ENCODE data around the gene ESM1. TPM values are rescaled to one million over a fixed set of nuclear protein-coding genes. Genes with fewer than 3 reads are reported as not detected.

Gene ESM1
- total and polyA plus RNA-seq, 3 donors from 2014 or later, result 0.50 to 1.1 (median 0.87) TPM

- TF ChIP-seq POLR2A (IDR thresholded peaks at IDR 0.05), result no peak
- peak; percentile 22 to 63 (median 26) for TF ChIP-seq CTCF (IDR thresholded peaks at IDR 0.05)
- Histone ChIP-seq H3K9me3 (no peaks in the 10 kb centered on the region), H3K36me3 (ENCODE audit: low read depth, missing control alignments) (no peaks in the 10 kb centered on the region), H3K4me1 (no peaks in the 10 kb centered on the region), H3K27ac (no peak overlapping the region), H3K4me3 (no peak overlapping the region), H3K27me3 (no peaks in the 10 kb centered on the region)
- WGBS, 2 donors, result 80 to 86% methylated on average over 7 of the region's 7 CpGs
- peak; percentile 31 for DNase-seq
- intact Hi-C loops (cut with DNase I; ENCODE audit: low total_unique reads), result no loop called here
Observed at GRCh38 chr5:54944364-54944763, 41.0 kb downstream of the ESM1 start.

- Histone ChIP-seq H3K27me3 (no peaks in the 10 kb centered on the region), H3K4me1 (no peaks in the 10 kb centered on the region), H3K36me3 (ENCODE audit: low read depth, missing control alignments) (no peaks in the 10 kb centered on the region), H3K27ac (no peak overlapping the region), H3K9me3 (no peaks in the 10 kb centered on the region), H3K4me3 (no peak overlapping the region)
- TF ChIP-seq POLR2A (IDR thresholded peaks at IDR 0.05), result no peak
- no peak for TF ChIP-seq CTCF (IDR thresholded peaks at IDR 0.05)
- intact Hi-C loops (cut with DNase I; ENCODE audit: low total_unique reads), result no loop called here
- DNase-seq, result no peak
- 74 to 82% methylated on average over 9 of the region's 9 CpGs for WGBS, 2 donors
Observed at GRCh38 chr5:54942064-54942778, 43.2 kb downstream of the ESM1 start.

GRCh38 chr5:54936201-54936600, 49.2 kb downstream of the ESM1 start:
- Histone ChIP-seq H3K27me3 (no peaks in the 10 kb centered on the region), H3K36me3 (ENCODE audit: low read depth, missing control alignments) (no peaks in the 10 kb centered on the region), H3K4me3 (no peak overlapping the region), H3K27ac (no peak overlapping the region), H3K9me3 (no peaks in the 10 kb centered on the region), H3K4me1 (no peaks in the 10 kb centered on the region)
- 69 to 82% methylated on average over 5 of the region's 5 CpGs for WGBS, 2 donors
- intact Hi-C loops (cut with DNase I; ENCODE audit: low total_unique reads), result no loop called here
- TF ChIP-seq POLR2A (IDR thresholded peaks at IDR 0.05) (no peak), CTCF (IDR thresholded peaks at IDR 0.05) (no peak)
- DNase-seq, result no peak

GRCh38 chr5:54932789-54933188, 52.6 kb downstream of the ESM1 start:
- Histone ChIP-seq H3K36me3 (ENCODE audit: low read depth, missing control alignments) (no peaks in the 10 kb centered on the region), H3K4me3 (no peak overlapping the region), H3K4me1 (no peaks in the 10 kb centered on the region), H3K27me3 (no peaks in the 10 kb centered on the region), H3K9me3 (no peaks in the 10 kb centered on the region), H3K27ac (no peak overlapping the region)
- TF ChIP-seq POLR2A (IDR thresholded peaks at IDR 0.05) (no peak), CTCF (IDR thresholded peaks at IDR 0.05) (no peak)
- intact Hi-C loops (cut with DNase I; ENCODE audit: low total_unique reads), result no loop called here
- no peak for DNase-seq
- 73 to 77% methylated on average over 6 of the region's 6 CpGs for WGBS, 2 donors

- no peak for TF ChIP-seq CTCF (IDR thresholded peaks at IDR 0.05)
- TF ChIP-seq POLR2A (IDR thresholded peaks at IDR 0.05), result no peak
- H3K4me1 ChIP-seq, result no peaks in the 10 kb centered on the region
- H3K27me3 ChIP-seq, result no peaks in the 10 kb centered on the region
- H3K27ac ChIP-seq, result no peak overlapping the region
- DNase-seq, result no peak
- no peaks in the 10 kb centered on the region for H3K36me3 ChIP-seq (ENCODE audit: low read depth, missing control alignments)
- intact Hi-C loops (cut with DNase I; ENCODE audit: low total_unique reads), result no loop called here
- 84 to 86% methylated on average over 2 of the region's 2 CpGs for WGBS, 2 donors
- no peak overlapping the region for H3K4me3 ChIP-seq
- no peaks in the 10 kb centered on the region for H3K9me3 ChIP-seq
Observed at GRCh38 chr5:54930736-54931135, 54.7 kb downstream of the ESM1 start.

Data from testis (tissue), 3 donors.